ENCODE measurements around the gene NLGN3.

NLGN3 gene

GRCh38 chrX:71217298-71217697 is 72.7 kb downstream of the NLGN3 start:
- FAIRE-seq: no peak

Data from A204.1 (cell line).